LNCAP (cell line): ENCODE results near the gene GRAMD4.

ENCODE experiments used
- CTCF ChIP-seq: fragments of 450-650 bp; IDR thresholded peaks from 2 replicates; pipeline ENCODE4 v1.5.1; 2017; ENCODE audit warnings: mild to moderate bottlenecking

The GRAMD4 gene

GRCh38 chr22:46672731-46673130 is 52.5 kb downstream of the GRAMD4 start:
- TF ChIP-seq CTCF: no peak

GRCh38 chr22:46673205-46673604 is 53.0 kb downstream of the GRAMD4 start:
- TF ChIP-seq CTCF: no peak

DNA sequence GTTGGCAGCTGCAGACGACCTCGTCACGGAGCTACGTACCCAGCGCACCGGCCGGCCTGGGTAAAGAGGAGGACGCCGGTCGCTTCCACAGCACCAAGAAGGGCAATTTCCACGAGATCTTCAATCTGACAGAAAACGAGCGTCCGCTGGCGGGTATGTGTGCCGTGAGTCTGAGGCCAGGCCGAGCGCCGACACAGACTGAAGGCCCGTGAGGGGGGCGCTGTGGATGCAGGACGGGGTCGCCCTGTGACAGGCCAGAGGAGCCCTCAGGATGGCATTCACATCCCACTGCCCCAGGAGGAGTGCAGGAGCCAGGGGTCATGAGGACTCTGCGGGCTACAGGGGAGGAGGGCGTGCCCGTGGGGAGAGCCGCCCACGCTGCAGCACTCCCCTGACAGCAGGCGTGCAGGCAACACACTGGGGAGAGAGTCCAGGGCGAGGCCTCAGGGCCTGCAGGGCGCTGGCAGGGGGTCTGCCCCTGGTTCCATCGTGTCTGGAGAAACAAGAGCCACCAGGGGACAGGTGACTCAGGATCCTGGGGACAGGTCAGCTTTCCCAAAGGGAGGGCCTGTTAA is 53.6 kb downstream of the GRAMD4 start:
- no peak for TF ChIP-seq CTCF

GRCh38 chr22:46674367-46674781 is 54.2 kb downstream of the GRAMD4 start:
- TF ChIP-seq CTCF: no peak

GRCh38 chr22:46674906-46675305 is 54.7 kb downstream of the GRAMD4 start:
- TF ChIP-seq CTCF: no peak

- no peak for TF ChIP-seq CTCF
Measured at GRCh38 chr22:46675479-46675878, 55.3 kb downstream of the GRAMD4 start.

DNA sequence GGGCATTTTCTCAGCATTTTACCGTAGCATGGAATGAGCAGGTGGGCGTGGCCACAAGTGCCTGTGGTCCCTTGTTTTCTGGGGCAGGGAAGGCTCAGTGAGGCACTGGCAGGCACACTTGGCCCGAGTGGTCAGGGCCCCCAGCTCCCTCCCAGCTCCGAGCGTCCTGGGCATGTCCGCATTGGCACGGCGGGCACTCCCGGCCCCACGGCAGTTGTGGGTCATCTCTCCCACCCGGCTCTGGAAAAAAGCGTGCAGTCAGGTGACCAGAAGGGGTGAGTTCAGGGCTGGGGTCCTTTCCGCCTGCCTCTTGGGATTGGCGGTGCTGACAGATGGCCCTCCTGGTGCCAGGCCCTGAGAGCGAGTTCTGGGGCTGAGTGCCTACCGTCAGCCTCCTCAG is 55.8 kb downstream of the GRAMD4 start:
- no peak for TF ChIP-seq CTCF

DNA sequence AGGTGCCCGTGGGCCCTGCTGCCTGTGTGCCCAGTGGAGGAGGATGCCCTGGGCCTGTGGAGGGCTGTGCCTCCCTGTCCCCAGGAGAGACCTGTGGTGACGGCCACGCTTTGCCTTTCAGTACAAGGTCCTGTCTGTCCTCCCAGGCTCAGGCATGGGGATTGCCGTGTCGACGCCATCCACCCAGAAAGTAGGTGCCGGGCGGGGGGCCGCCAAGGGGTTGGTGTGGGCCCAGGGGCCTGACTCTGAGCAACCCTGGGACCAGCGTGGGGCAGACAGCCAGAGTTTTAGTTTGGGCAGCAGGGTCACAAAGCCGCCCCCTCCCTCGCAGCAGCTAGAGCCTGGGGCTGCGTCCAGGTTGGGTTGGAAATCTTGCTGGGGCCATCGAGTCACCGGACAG is 56.3 kb downstream of the GRAMD4 start:
- TF ChIP-seq CTCF: no peak
